ENCODE measurements around the gene STX19.

DNA sequence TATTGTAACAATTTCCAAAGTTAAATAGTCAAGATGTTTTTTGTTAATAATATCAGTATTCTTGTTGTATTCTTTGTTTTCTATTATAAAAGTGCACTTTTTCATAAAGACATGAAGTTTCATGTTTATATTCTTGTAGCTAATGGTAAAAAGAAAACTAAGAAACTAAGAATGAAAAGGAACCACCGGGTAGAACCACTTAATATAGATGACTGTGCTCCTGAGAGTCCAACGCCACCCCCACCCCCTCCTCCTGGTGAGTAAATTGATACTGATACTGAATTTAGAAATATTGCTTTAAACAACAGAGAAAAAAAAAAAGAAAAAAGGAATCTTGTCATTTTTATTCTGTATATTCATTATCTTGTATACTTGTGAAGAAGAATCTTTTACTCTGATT lies 20.9 kb upstream of the STX19 start:
- TF ChIP-seq, protein P1, sequence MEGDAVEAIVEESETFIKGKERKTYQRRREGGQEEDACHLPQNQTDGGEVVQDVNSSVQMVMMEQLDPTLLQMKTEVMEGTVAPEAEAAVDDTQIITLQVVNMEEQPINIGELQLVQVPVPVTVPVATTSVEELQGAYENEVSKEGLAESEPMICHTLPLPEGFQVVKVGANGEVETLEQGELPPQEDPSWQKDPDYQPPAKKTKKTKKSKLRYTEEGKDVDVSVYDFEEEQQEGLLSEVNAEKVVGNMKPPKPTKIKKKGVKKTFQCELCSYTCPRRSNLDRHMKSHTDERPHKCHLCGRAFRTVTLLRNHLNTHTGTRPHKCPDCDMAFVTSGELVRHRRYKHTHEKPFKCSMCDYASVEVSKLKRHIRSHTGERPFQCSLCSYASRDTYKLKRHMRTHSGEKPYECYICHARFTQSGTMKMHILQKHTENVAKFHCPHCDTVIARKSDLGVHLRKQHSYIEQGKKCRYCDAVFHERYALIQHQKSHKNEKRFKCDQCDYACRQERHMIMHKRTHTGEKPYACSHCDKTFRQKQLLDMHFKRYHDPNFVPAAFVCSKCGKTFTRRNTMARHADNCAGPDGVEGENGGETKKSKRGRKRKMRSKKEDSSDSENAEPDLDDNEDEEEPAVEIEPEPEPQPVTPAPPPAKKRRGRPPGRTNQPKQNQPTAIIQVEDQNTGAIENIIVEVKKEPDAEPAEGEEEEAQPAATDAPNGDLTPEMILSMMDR (IDR thresholded peaks at IDR 0.05; ENCODE audit: insufficient read depth, low read depth, low read length): no peak
- TF ChIP-seq EZH2 (IDR thresholded peaks at IDR 0.05; ENCODE audit: insufficient read depth, low read length): no peak
